ENCODE measurements around the gene ZNRF3. TPM values are rescaled to one million over a fixed set of nuclear protein-coding genes. Genes with fewer than 3 reads are reported as not detected.

Gene ZNRF3
- total and polyA plus RNA-seq, 12 donors: 1.8 to 7.7 (median 6.2) TPM

DNA sequence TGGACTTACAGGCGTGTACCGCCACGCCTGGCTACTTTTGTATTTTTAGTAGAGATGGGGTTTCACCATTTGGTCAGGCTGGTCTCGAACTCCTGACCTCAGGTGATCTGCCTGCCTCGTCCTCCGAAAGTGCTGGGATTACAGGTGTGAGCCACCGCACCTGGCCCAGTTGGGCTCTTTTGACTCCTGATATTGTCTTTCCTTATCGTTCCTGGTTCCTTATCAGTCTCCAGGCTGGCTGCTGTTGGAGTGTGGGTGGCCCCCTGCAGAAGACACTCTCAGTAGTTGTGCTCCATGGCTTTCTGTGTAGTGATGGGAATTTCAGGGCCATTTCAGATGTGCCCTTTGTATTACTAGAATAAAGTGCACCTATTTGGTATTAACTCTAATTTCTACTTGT is 123.0 kb downstream of the ZNRF3 start:
- Histone ChIP-seq H3K27ac (no peak overlapping the region), H3K4me3 (no peak overlapping the region), H3K36me3 (no peaks in the 10 kb centered on the region), H3K9me3 (no peaks in the 10 kb centered on the region), H3K27me3 (peaks cover 0 to 8% (median 0%) of the 10 kb centered on the region in 7 donors), H3K4me1 (peaks cover 3 to 49% (median 29%) of the 10 kb centered on the region in 9 donors)
- no peak for ATAC-seq
- TF ChIP-seq, protein P1, sequence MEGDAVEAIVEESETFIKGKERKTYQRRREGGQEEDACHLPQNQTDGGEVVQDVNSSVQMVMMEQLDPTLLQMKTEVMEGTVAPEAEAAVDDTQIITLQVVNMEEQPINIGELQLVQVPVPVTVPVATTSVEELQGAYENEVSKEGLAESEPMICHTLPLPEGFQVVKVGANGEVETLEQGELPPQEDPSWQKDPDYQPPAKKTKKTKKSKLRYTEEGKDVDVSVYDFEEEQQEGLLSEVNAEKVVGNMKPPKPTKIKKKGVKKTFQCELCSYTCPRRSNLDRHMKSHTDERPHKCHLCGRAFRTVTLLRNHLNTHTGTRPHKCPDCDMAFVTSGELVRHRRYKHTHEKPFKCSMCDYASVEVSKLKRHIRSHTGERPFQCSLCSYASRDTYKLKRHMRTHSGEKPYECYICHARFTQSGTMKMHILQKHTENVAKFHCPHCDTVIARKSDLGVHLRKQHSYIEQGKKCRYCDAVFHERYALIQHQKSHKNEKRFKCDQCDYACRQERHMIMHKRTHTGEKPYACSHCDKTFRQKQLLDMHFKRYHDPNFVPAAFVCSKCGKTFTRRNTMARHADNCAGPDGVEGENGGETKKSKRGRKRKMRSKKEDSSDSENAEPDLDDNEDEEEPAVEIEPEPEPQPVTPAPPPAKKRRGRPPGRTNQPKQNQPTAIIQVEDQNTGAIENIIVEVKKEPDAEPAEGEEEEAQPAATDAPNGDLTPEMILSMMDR (IDR thresholded peaks at IDR 0.05): no peak
- DNase-seq: no peak
- intact Hi-C loops (cut with DNase I): no loop called here
- 78 to 84% methylated on average over 8 of the region's 8 CpGs for WGBS, 2 donors

DNA sequence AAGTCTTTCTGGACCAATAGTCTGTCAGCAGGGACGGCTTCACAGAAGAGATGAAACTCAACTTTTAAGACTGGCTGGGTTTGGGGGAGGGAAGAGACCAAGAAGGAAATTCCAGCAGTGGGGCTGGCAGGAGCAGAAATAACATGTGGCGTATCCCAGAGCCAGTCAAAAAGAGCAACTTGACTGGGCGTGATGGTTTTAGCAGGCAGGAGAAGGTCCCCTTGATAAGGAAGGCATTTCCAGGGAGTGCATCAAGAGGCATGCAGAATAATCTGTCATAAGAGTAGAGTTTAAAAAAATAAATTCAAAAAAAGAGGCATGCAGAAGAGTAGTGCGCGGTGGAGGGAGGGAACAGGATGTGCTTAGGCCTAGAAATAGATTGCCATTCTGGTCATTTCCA is 125.8 kb downstream of the ZNRF3 start:
- peaks cover 6 to 57% (median 33%) of the 10 kb centered on the region in 9 donors for H3K4me1 ChIP-seq
- peaks cover 0 to 8% (median 0%) of the 10 kb centered on the region in 7 donors for H3K27me3 ChIP-seq
- intact Hi-C loops (cut with DNase I): no loop called here
- no peaks in the 10 kb centered on the region for H3K9me3 ChIP-seq
- TF ChIP-seq, protein P1 (IDR thresholded peaks at IDR 0.05): no peak
- H3K4me3 ChIP-seq: no peak overlapping the region
- peak in 7 of 8 donors; percentile 32 to 72 (median 49) for ATAC-seq
- peak in 1 of 2 donors; percentile 11 for DNase-seq
- WGBS, 2 donors: 55 to 57% methylated on average over 5 of the region's 5 CpGs
- no peaks in the 10 kb centered on the region for H3K36me3 ChIP-seq
- peak overlapping the region in 5 of 10 donors; percentile 26 to 62 (median 41) for H3K27ac ChIP-seq

DNA sequence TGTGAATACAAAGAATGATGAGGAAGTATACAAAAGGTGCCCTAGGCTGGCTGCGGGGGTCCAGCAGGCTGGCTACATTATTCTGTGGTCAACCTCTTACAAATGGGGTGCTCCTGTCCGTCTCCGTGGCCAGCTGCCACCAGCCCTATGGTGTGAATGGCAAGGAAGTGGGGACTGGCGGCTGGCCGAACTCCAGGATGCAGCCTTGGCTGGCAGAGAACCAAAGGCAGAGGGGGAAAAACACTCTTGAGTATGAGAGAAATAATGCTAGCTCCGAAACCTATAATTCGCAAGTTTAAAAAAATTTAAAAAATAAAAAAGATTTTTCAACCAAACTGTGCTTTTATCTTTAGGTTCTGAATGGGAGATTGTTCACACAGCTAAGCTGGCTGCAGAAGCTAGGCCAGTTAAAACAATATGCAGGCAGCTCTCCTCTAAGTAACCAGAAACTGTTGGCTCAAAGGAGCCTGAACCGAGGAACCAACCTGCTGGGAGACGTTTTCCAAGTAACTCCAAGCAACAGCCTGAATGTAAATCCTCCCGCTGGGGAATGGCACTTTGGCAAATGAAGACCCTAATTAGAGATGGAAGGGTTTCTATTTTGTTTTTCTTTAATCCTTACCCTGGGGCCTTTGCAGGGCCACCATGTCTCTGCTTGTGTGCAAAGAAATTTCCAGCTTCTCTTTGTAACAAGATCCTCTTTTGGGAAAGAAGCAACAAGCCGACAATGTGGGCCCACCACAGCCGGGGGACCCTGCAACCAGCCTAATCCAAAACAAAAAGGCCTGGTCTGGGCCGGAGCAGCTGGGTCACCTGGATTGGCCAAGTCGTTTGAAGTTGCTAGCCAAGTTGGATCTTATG is 128.1 kb downstream of the ZNRF3 start:
- intact Hi-C loops (cut with DNase I): no loop called here

DNA sequence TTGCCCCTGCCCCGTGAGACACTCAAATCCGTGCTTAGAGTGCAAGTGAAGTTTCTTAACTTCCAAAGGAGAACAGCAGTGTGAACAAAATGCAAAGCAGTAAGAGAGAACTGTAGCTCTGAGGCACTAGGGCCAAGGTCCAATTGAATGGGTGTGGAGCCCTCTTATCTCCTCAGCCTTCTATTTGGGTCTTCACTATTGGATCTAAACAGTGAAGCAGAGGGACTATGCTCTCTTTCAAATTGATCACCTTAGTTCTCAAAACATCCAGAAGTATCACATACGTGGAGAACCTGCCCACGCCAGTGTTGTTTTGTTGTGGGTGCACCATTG is 128.7 kb downstream of the ZNRF3 start:
- Histone ChIP-seq H3K9me3 (no peaks in the 10 kb centered on the region), H3K36me3 (no peaks in the 10 kb centered on the region), H3K27ac (no peak overlapping the region), H3K4me3 (no peak overlapping the region), H3K27me3 (no peaks in the 10 kb centered on the region), H3K4me1 (peaks cover 3 to 44% (median 19%) of the 10 kb centered on the region in 9 donors)
- intact Hi-C loops (cut with DNase I): no loop called here
- 93 to 95% methylated on average over 4 of the region's 4 CpGs for WGBS, 2 donors
- ATAC-seq (no peak), DNase-seq (no peak)
- TF ChIP-seq, protein P1 (IDR thresholded peaks at IDR 0.05): no peak

More for the DNA sequence above, 128.1 kb downstream of the ZNRF3 start:
- TF ChIP-seq, protein P1 (IDR thresholded peaks at IDR 0.05): no peak
- no peak overlapping the region for H3K27ac ChIP-seq
- WGBS, 2 donors: 61 to 64% methylated on average over 14 of the region's 14 CpGs
- peaks cover 3 to 44% (median 19%) of the 10 kb centered on the region in 9 donors for H3K4me1 ChIP-seq
- H3K9me3 ChIP-seq: no peaks in the 10 kb centered on the region
- no peak overlapping the region for H3K4me3 ChIP-seq
- no peaks in the 10 kb centered on the region for H3K27me3 ChIP-seq
- DNase-seq (peak; percentile 12 to 24), ATAC-seq (no peak)
- H3K36me3 ChIP-seq: no peaks in the 10 kb centered on the region
